IPS-20b (cell line): ENCODE data around the gene MAPK8IP1.
"Not testable (repeated sequence)": the region's sequence is repeated elsewhere in the genome, so short reads cannot be mapped to it uniquely, and the experiment has no call there.

Experiments used
- H3K27ac ChIP-seq: one replicate; pipeline ENCODE4 v1.5.1; 2013; ENCODE audit warnings: low read length
- H3K27me3 ChIP-seq: 2 replicates; pipeline ENCODE4 v1.6.1; 2013; ENCODE audit warnings: mild to moderate bottlenecking, low read length, inconsistent platforms; ENCODE audit not compliant: insufficient read depth
- H3K36me3 ChIP-seq: 2 replicates; pipeline ENCODE4 v1.6.1; 2013; ENCODE audit warnings: low read depth, mild to moderate bottlenecking, inconsistent platforms, low read length, moderate library complexity; ENCODE audit not compliant: insufficient read depth
- H3K4me1 ChIP-seq: 2 replicates; pipeline ENCODE4 v1.6.1; 2013; ENCODE audit warnings: mild to moderate bottlenecking, control low read depth, inconsistent platforms, low read length, moderate library complexity; ENCODE audit not compliant: insufficient read depth
- H3K4me3 ChIP-seq: 2 replicates; pipeline ENCODE4 v1.5.1; 2013; ENCODE audit warnings: mild to moderate bottlenecking, low read length, inconsistent platforms
- H3K9ac ChIP-seq: 2 replicates; pipeline ENCODE4 v1.6.1; 2013; ENCODE audit warnings: low read depth, mild to moderate bottlenecking, inconsistent platforms, low read length, moderate library complexity
- H3K9me3 ChIP-seq: 2 replicates; pipeline ENCODE4 v1.6.1; 2013; ENCODE audit warnings: mild to moderate bottlenecking, low read depth, low read length, inconsistent platforms; ENCODE audit not compliant: insufficient read depth

Gene MAPK8IP1

GRCh38 chr11:45894555-45895247 lies 9.2 kb downstream of the MAPK8IP1 start:
- no peak overlapping the region for H3K9ac ChIP-seq
- H3K4me3 ChIP-seq = no peak overlapping the region
- H3K36me3 ChIP-seq = no peaks in the 10 kb centered on the region
- no peaks in the 10 kb centered on the region for H3K9me3 ChIP-seq
- no peak overlapping the region for H3K27ac ChIP-seq
- no peaks in the 10 kb centered on the region; the same call in 1 of the 2 replicates for H3K27me3 ChIP-seq
- H3K4me1 ChIP-seq = peaks cover 9% of the 10 kb centered on the region; the same call in 1 of the 2 replicates

- peak overlapping the region; percentile 30; the same call in 1 of the 2 replicates for H3K9ac ChIP-seq
- H3K36me3 ChIP-seq = no peaks in the 10 kb centered on the region
- H3K27ac ChIP-seq = no peak overlapping the region
- H3K4me3 ChIP-seq = no peak overlapping the region
- peaks cover 9% of the 10 kb centered on the region; the same call in 1 of the 2 replicates for H3K4me1 ChIP-seq
- H3K27me3 ChIP-seq = peaks cover 4% of the 10 kb centered on the region
- no peaks in the 10 kb centered on the region for H3K9me3 ChIP-seq
Measured at GRCh38 chr11:45895553-45896259, 10.3 kb downstream of the MAPK8IP1 start.

- H3K27me3 ChIP-seq = peaks cover 10% of the 10 kb centered on the region
- H3K9me3 ChIP-seq = no peaks in the 10 kb centered on the region
- H3K27ac ChIP-seq = no peak overlapping the region
- H3K4me3 ChIP-seq = no peak overlapping the region; the same call in 1 of the 2 replicates
- H3K9ac ChIP-seq = no peak overlapping the region; the same call in 1 of the 2 replicates
- H3K36me3 ChIP-seq = no peaks in the 10 kb centered on the region
- H3K4me1 ChIP-seq = peaks cover 9% of the 10 kb centered on the region; the same call in 1 of the 2 replicates
Measured at GRCh38 chr11:45896422-45896984, 11.1 kb downstream of the MAPK8IP1 start.

GRCh38 chr11:45897556-45897955 lies 12.1 kb downstream of the MAPK8IP1 start:
- H3K9ac ChIP-seq = no peak overlapping the region
- no peak overlapping the region for H3K27ac ChIP-seq
- peaks cover 10% of the 10 kb centered on the region for H3K27me3 ChIP-seq

GRCh38 chr11:45899086-45899447 lies 13.6 kb downstream of the MAPK8IP1 start:
- H3K9ac ChIP-seq = peak overlapping the region; percentile 56; the same call in 1 of the 2 replicates
- H3K4me3 ChIP-seq = peak overlapping the region; percentile 73; the same call in 1 of the 2 replicates
- peaks cover 9% of the 10 kb centered on the region for H3K36me3 ChIP-seq
- peaks cover 10% of the 10 kb centered on the region for H3K27me3 ChIP-seq
- H3K27ac ChIP-seq = no peak overlapping the region
- H3K4me1 ChIP-seq = peaks cover 7% of the 10 kb centered on the region; the same call in 1 of the 2 replicates
- H3K9me3 ChIP-seq = no peaks in the 10 kb centered on the region

More at GRCh38 chr11:45897556-45897955, 12.1 kb downstream of the MAPK8IP1 start:
- Histone ChIP-seq H3K4me1 (peaks cover 9% of the 10 kb centered on the region; the same call in 1 of the 2 replicates), H3K36me3 (no peaks in the 10 kb centered on the region), H3K9me3 (no peaks in the 10 kb centered on the region), H3K4me3 (no peak overlapping the region)

GRCh38 chr11:45899448-45900174 lies 14.2 kb downstream of the MAPK8IP1 start:
- H3K27ac ChIP-seq = no peak overlapping the region
- H3K4me3 ChIP-seq = peak overlapping the region; percentile 73; the same call in 1 of the 2 replicates
- H3K9ac ChIP-seq = peak overlapping the region; percentile 56; the same call in 1 of the 2 replicates

GRCh38 chr11:45900175-45900800 lies 14.8 kb downstream of the MAPK8IP1 start:
- H3K4me1 ChIP-seq, H3K27ac ChIP-seq, H3K9me3 ChIP-seq: not testable (repeated sequence)
- peak overlapping the region; percentile 73 for H3K4me3 ChIP-seq
- peaks cover 10% of the 10 kb centered on the region for H3K27me3 ChIP-seq
- peak overlapping the region; percentile 61; the same call in 1 of the 2 replicates for H3K9ac ChIP-seq
- H3K36me3 ChIP-seq = peaks cover 13% of the 10 kb centered on the region

More at GRCh38 chr11:45899448-45900174, 14.2 kb downstream of the MAPK8IP1 start:
- H3K27me3 ChIP-seq = peaks cover 10% of the 10 kb centered on the region
- H3K36me3 ChIP-seq = peaks cover 13% of the 10 kb centered on the region
- H3K9me3 ChIP-seq = no peaks in the 10 kb centered on the region
- H3K4me1 ChIP-seq = peaks cover 7% of the 10 kb centered on the region; the same call in 1 of the 2 replicates

GRCh38 chr11:45900916-45901617 lies 15.6 kb downstream of the MAPK8IP1 start:
- peak overlapping the region; percentile 61; the same call in 1 of the 2 replicates for H3K9ac ChIP-seq
- peak overlapping the region; percentile 73 for H3K4me3 ChIP-seq

GRCh38 chr11:45901626-45902025 lies 16.2 kb downstream of the MAPK8IP1 start:
- Histone ChIP-seq H3K36me3 (peaks cover 13% of the 10 kb centered on the region), H3K27ac (no peak overlapping the region), H3K9ac (no peak overlapping the region), H3K4me3 (no peak overlapping the region), H3K27me3 (peaks cover 10% of the 10 kb centered on the region), H3K4me1 (peaks cover 2% of the 10 kb centered on the region; the same call in 1 of the 2 replicates), H3K9me3 (no peaks in the 10 kb centered on the region)

More at GRCh38 chr11:45900916-45901617, 15.6 kb downstream of the MAPK8IP1 start:
- peaks cover 5% of the 10 kb centered on the region; the same call in 1 of the 2 replicates for H3K4me1 ChIP-seq
- H3K27me3 ChIP-seq = peaks cover 10% of the 10 kb centered on the region
- H3K27ac ChIP-seq = no peak overlapping the region
- H3K36me3 ChIP-seq = peaks cover 13% of the 10 kb centered on the region
- H3K9me3 ChIP-seq = no peaks in the 10 kb centered on the region
